Choroid plexus epithelial cell (primary cell): ENCODE data around the gene SND1.

Source experiments
- DNase-seq: peaks from one replicate; pipeline ENCODE4 v3.0.0-alpha.2; 2010; ENCODE audit warnings: low read depth
- H3K4me3 ChIP-seq: 2 replicates; pipeline ENCODE4 v1.5.1; 2011; ENCODE audit warnings: low read depth, mild to moderate bottlenecking, control low read depth, low read length, moderate library complexity
- CTCF ChIP-seq: conservative IDR thresholded peaks from 2 replicates; pipeline ENCODE4 v1.5.1; 2011; ENCODE audit warnings: low read depth, mild to moderate bottlenecking, control low read depth, inconsistent platforms, low read length, moderate library complexity

SND1 gene

GRCh38 chr7:128063088-128063487 is 411.1 kb downstream of the SND1 start:
- DNase-seq: peak; percentile 24
- H3K4me3 ChIP-seq: no peak overlapping the region
- no peak for TF ChIP-seq CTCF

GRCh38 chr7:128065872-128066271 is 413.9 kb downstream of the SND1 start:
- no peak for DNase-seq
- no peak for TF ChIP-seq CTCF
- H3K4me3 ChIP-seq: no peak overlapping the region

- no peak for DNase-seq
- no peak for TF ChIP-seq CTCF
- no peak overlapping the region for H3K4me3 ChIP-seq
Measured at GRCh38 chr7:128066395-128066794, 414.4 kb downstream of the SND1 start.

GRCh38 chr7:128066858-128067257 is 414.9 kb downstream of the SND1 start:
- DNase-seq: no peak
- H3K4me3 ChIP-seq: no peak overlapping the region
- no peak for TF ChIP-seq CTCF

- TF ChIP-seq CTCF: no peak
- H3K4me3 ChIP-seq: no peak overlapping the region
- no peak for DNase-seq
Measured at GRCh38 chr7:128067983-128068382, 416.0 kb downstream of the SND1 start.

- H3K4me3 ChIP-seq: no peak overlapping the region
- no peak for TF ChIP-seq CTCF
- DNase-seq: no peak
Measured at GRCh38 chr7:128068785-128069184, 416.8 kb downstream of the SND1 start.

GRCh38 chr7:128069373-128070364 is 417.7 kb downstream of the SND1 start:
- no peak overlapping the region for H3K4me3 ChIP-seq
- DNase-seq: no peak
- no peak for TF ChIP-seq CTCF
